ENCODE data around the gene FGFR3.

GRCh38 chr4:1753697-1754311 is 39.3 kb upstream of the FGFR3 start:
- TF ChIP-seq POLR2A (IDR thresholded peaks at IDR 0.05; ENCODE audit: low read depth, low read length) (no peak), CTCF (conservative IDR thresholded peaks at IDR 0.05; ENCODE audit: low read depth, low read length) (no peak), ELK1 (IDR thresholded peaks at IDR 0.05; ENCODE audit: borderline replicate concordance, low read depth, low read length) (no peak), BHLHE40 (IDR thresholded peaks at IDR 0.05; ENCODE audit: low read depth, low read length) (no peak), MAFK (IDR thresholded peaks at IDR 0.05; ENCODE audit: low read depth, low read length) (no peak), RFX5 (IDR thresholded peaks at IDR 0.05; ENCODE audit: low read depth, low read length) (no peak), SMC3 (IDR thresholded peaks at IDR 0.05; ENCODE audit: low read depth, low read length) (no peak), USF2 (IDR thresholded peaks at IDR 0.05; ENCODE audit: low read depth, low read length) (no peak), NFE2L2 (IDR thresholded peaks at IDR 0.05; ENCODE audit: low read depth, low read length) (no peak), CEBPB (IDR thresholded peaks at IDR 0.05; ENCODE audit: low read depth, low read length) (no peak), MAZ (IDR thresholded peaks at IDR 0.05; ENCODE audit: borderline replicate concordance, low read depth, low read length) (no peak), FOS (IDR thresholded peaks at IDR 0.05; ENCODE audit: low read depth, low read length) (no peak), CHD1 (IDR thresholded peaks at IDR 0.05; ENCODE audit: low read depth, low read length) (no peak), RCOR1 (IDR thresholded peaks at IDR 0.05; ENCODE audit: insufficient replicate concordance, low read length) (no peak)
